WERI-Rb-1 (cell line): Measurements from ENCODE around the gene SMTNL1.

ENCODE experiments used
- DNase-seq: peaks from one replicate; pipeline ENCODE4 v3.0.0-alpha.2; 2020
- H3K27ac ChIP-seq: fragments of 250-450 bp; sonication (Bioruptor Pico); 2 replicates; pipeline ENCODE4 v1.5.1; 2020; ENCODE audit warnings: mild to moderate bottlenecking, moderate library complexity
- H3K27me3 ChIP-seq: fragments of 250-450 bp; sonication (Bioruptor Pico); 2 replicates; pipeline ENCODE4 v1.5.1; 2021; ENCODE audit warnings: mild to moderate bottlenecking, low read depth, moderate library complexity; ENCODE audit not compliant: insufficient read depth, severe bottlenecking
- H3K36me3 ChIP-seq: fragments of 250-450 bp; sonication (Bioruptor Pico); 2 replicates; pipeline ENCODE4 v1.5.1; 2020; ENCODE audit warnings: mild to moderate bottlenecking, moderate library complexity
- H3K4me3 ChIP-seq: 2 replicates; pipeline ENCODE4 v1.5.1; 2011; ENCODE audit warnings: low read depth, mild to moderate bottlenecking, control low read depth, low read length
- H3K9me3 ChIP-seq: fragments of 250-450 bp; sonication (Bioruptor Pico); 2 replicates; pipeline ENCODE4 v1.5.1; 2021; ENCODE audit warnings: mild to moderate bottlenecking, moderate library complexity; ENCODE audit not compliant: severe bottlenecking
- CTCF ChIP-seq: IDR thresholded peaks from 2 replicates; pipeline ENCODE4 v1.5.1; 2011; ENCODE audit warnings: low read depth, mild to moderate bottlenecking, control low read depth, inconsistent platforms, low read length

The SMTNL1 gene

GRCh38 chr11:57551941-57552340, 14.5 kb downstream of the SMTNL1 start:
- Histone ChIP-seq H3K36me3 (no peaks in the 10 kb centered on the region), H3K9me3 (no peaks in the 10 kb centered on the region), H3K4me3 (no peak overlapping the region), H3K27me3 (no peaks in the 10 kb centered on the region), H3K27ac (no peak overlapping the region)
- TF ChIP-seq CTCF = no peak
- no peak for DNase-seq

GRCh38 chr11:57552479-57552878, 15.1 kb downstream of the SMTNL1 start:
- no peak for TF ChIP-seq CTCF
- no peaks in the 10 kb centered on the region for H3K27me3 ChIP-seq
- H3K27ac ChIP-seq = no peak overlapping the region
- H3K9me3 ChIP-seq = no peaks in the 10 kb centered on the region
- no peak for DNase-seq
- no peaks in the 10 kb centered on the region for H3K36me3 ChIP-seq
- H3K4me3 ChIP-seq = no peak overlapping the region

- Histone ChIP-seq H3K9me3 (no peaks in the 10 kb centered on the region), H3K36me3 (no peaks in the 10 kb centered on the region), H3K27ac (no peak overlapping the region), H3K4me3 (no peak overlapping the region), H3K27me3 (no peaks in the 10 kb centered on the region)
- no peak for TF ChIP-seq CTCF
- no peak for DNase-seq
Measured at GRCh38 chr11:57555393-57555792, 18.0 kb downstream of the SMTNL1 start.

GRCh38 chr11:57556041-57556440, 18.6 kb downstream of the SMTNL1 start:
- no peaks in the 10 kb centered on the region for H3K27me3 ChIP-seq
- H3K27ac ChIP-seq = no peak overlapping the region
- no peak for TF ChIP-seq CTCF
- DNase-seq = peak; percentile 27
- H3K4me3 ChIP-seq = no peak overlapping the region
- no peaks in the 10 kb centered on the region for H3K9me3 ChIP-seq
- no peaks in the 10 kb centered on the region for H3K36me3 ChIP-seq

- H3K36me3 ChIP-seq = no peaks in the 10 kb centered on the region
- no peaks in the 10 kb centered on the region for H3K9me3 ChIP-seq
- no peak for DNase-seq
- no peak overlapping the region for H3K4me3 ChIP-seq
- TF ChIP-seq CTCF = no peak
- H3K27ac ChIP-seq = no peak overlapping the region
- no peaks in the 10 kb centered on the region for H3K27me3 ChIP-seq
Measured at GRCh38 chr11:57560146-57560545, 22.8 kb downstream of the SMTNL1 start.

- DNase-seq = no peak
- peaks cover 5% of the 10 kb centered on the region for H3K27me3 ChIP-seq
- TF ChIP-seq CTCF = peak; percentile 49; the same call in 1 of the 2 replicates
- H3K36me3 ChIP-seq = no peaks in the 10 kb centered on the region
- H3K9me3 ChIP-seq = no peaks in the 10 kb centered on the region
- no peak overlapping the region for H3K4me3 ChIP-seq
- H3K27ac ChIP-seq = no peak overlapping the region
Measured at GRCh38 chr11:57562596-57562995, 25.2 kb downstream of the SMTNL1 start.
